H1 (cell line): ENCODE measurements around the gene PRDM1. TPM values are rescaled to one million over a fixed set of nuclear protein-coding genes. Genes with fewer than 3 reads are reported as not detected.

Experiments
- BCL11A ChIP-seq, 2 experiments: IDR thresholded peaks; one replicate each; pipeline ENCODE4 v1.6.1; 2011; ENCODE audit warnings: low read depth in 2 of 2, low read length in 2 of 2, mild to moderate bottlenecking in 2 of 2
- CHD1 ChIP-seq: IDR thresholded peaks from 2 replicates; pipeline ENCODE4 v1.6.1; 2012; ENCODE audit warnings: low read depth, low read length, improper control_type of control experiment
- EZH2 ChIP-seq: fragments of 200-600 bp; sonication (generic); IDR thresholded peaks from 2 replicates; pipeline ENCODE4 v1.7.1; 2012; ENCODE audit warnings: low read depth, mild to moderate bottlenecking, moderate library complexity, low read length, inconsistent platforms; ENCODE audit not compliant: severe bottlenecking
- RAD21 ChIP-seq, 2 experiments: IDR thresholded peaks in 1 of 2; conservative IDR thresholded peaks in 1 of 2; 2 replicates each; pipeline ENCODE4 v1.6.1; 2011; ENCODE audit warnings: low read depth in 2 of 2, low read length in 2 of 2, improper control_type of control experiment in 1 of 2, inconsistent platforms in 1 of 2, mild to moderate bottlenecking in 1 of 2, moderate library complexity in 1 of 2
- SP4 ChIP-seq: IDR thresholded peaks from 2 replicates; pipeline ENCODE4 v1.6.1; 2012; ENCODE audit warnings: low read length, inconsistent platforms
- TEAD4 ChIP-seq: IDR thresholded peaks from 2 replicates; pipeline ENCODE4 v1.6.1; 2012; ENCODE audit warnings: low read depth, low read length, inconsistent platforms, mixed read lengths
- polyA plus RNA-seq, 7 experiments: library from polyadenylated mRNA; depleted of rRNA in 3 of 7; stranded (reverse) in 5 of 7; unstranded in 2 of 7; fragments of >200 nt in 5 of 7; fragments of 200-250 nt in 2 of 7; gene quantifications; 1 replicate in 5 of 7; 2 replicates in 1 of 7; 4 replicates in 1 of 7; pipeline versions ENCODE4 v1.2.1 to v1.2.3, GENCODE V29; 2011 to 2013; ENCODE audit warnings: missing spikeins in 2 of 7, mixed read lengths in 2 of 7
- total RNA-seq: library from RNA; stranded (reverse); fragmentation: NEBNext Ultra II Directional; extraction: Animal tissue kit (Norgen Biotek cat#: 25700); gene quantifications from 2 replicates; pipeline ENCODE4 v1.2.1, GENCODE V29; 2021
- TF ChIP-seq, protein P1 (sequence below): fragments of 300-600 bp; sonication (generic); IDR thresholded peaks from 2 replicates; pipeline ENCODE4 v1.7.1; 2012; ENCODE audit warnings: low read length, moderate library complexity, mild to moderate bottlenecking, inconsistent platforms; ENCODE audit not compliant: insufficient replicate concordance
- TF ChIP-seq, protein P2 (sequence below): IDR thresholded peaks from 2 replicates; pipeline ENCODE4 v1.6.1; 2011; ENCODE audit warnings: low read length, improper control_type of control experiment
- TF ChIP-seq, protein P3 (sequence below): IDR thresholded peaks from 2 replicates; pipeline ENCODE4 v1.6.1; 2012; ENCODE audit warnings: low read length, inconsistent platforms

PRDM1 gene
- total and polyA plus RNA-seq, 2 of the 8 experiments (the other 6 are each of a cell fraction or from before 2014, with no cell fraction given), result 0.21 to 0.74 TPM

DNA sequence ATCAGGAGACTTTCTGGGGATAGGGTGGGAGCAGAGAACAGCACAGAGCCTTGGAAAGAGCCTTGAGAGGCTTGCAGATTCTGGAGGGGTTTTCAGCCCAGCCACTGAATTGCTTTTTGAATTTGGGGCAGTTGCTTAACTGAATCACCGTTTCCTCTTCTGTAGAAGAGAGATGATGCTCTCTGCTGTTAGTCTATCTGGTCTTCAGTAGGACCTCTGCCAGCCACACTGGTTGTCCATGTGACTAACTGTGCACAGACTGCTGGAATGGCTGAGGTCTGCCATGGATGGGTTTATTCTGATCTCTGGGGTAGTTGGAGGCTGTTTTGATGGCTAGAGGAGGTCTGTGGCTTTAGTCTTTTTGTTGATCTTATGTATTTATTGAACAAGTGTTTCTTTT lies 21.4 kb upstream of the PRDM1 start (continued):
- TF ChIP-seq, protein P1, sequence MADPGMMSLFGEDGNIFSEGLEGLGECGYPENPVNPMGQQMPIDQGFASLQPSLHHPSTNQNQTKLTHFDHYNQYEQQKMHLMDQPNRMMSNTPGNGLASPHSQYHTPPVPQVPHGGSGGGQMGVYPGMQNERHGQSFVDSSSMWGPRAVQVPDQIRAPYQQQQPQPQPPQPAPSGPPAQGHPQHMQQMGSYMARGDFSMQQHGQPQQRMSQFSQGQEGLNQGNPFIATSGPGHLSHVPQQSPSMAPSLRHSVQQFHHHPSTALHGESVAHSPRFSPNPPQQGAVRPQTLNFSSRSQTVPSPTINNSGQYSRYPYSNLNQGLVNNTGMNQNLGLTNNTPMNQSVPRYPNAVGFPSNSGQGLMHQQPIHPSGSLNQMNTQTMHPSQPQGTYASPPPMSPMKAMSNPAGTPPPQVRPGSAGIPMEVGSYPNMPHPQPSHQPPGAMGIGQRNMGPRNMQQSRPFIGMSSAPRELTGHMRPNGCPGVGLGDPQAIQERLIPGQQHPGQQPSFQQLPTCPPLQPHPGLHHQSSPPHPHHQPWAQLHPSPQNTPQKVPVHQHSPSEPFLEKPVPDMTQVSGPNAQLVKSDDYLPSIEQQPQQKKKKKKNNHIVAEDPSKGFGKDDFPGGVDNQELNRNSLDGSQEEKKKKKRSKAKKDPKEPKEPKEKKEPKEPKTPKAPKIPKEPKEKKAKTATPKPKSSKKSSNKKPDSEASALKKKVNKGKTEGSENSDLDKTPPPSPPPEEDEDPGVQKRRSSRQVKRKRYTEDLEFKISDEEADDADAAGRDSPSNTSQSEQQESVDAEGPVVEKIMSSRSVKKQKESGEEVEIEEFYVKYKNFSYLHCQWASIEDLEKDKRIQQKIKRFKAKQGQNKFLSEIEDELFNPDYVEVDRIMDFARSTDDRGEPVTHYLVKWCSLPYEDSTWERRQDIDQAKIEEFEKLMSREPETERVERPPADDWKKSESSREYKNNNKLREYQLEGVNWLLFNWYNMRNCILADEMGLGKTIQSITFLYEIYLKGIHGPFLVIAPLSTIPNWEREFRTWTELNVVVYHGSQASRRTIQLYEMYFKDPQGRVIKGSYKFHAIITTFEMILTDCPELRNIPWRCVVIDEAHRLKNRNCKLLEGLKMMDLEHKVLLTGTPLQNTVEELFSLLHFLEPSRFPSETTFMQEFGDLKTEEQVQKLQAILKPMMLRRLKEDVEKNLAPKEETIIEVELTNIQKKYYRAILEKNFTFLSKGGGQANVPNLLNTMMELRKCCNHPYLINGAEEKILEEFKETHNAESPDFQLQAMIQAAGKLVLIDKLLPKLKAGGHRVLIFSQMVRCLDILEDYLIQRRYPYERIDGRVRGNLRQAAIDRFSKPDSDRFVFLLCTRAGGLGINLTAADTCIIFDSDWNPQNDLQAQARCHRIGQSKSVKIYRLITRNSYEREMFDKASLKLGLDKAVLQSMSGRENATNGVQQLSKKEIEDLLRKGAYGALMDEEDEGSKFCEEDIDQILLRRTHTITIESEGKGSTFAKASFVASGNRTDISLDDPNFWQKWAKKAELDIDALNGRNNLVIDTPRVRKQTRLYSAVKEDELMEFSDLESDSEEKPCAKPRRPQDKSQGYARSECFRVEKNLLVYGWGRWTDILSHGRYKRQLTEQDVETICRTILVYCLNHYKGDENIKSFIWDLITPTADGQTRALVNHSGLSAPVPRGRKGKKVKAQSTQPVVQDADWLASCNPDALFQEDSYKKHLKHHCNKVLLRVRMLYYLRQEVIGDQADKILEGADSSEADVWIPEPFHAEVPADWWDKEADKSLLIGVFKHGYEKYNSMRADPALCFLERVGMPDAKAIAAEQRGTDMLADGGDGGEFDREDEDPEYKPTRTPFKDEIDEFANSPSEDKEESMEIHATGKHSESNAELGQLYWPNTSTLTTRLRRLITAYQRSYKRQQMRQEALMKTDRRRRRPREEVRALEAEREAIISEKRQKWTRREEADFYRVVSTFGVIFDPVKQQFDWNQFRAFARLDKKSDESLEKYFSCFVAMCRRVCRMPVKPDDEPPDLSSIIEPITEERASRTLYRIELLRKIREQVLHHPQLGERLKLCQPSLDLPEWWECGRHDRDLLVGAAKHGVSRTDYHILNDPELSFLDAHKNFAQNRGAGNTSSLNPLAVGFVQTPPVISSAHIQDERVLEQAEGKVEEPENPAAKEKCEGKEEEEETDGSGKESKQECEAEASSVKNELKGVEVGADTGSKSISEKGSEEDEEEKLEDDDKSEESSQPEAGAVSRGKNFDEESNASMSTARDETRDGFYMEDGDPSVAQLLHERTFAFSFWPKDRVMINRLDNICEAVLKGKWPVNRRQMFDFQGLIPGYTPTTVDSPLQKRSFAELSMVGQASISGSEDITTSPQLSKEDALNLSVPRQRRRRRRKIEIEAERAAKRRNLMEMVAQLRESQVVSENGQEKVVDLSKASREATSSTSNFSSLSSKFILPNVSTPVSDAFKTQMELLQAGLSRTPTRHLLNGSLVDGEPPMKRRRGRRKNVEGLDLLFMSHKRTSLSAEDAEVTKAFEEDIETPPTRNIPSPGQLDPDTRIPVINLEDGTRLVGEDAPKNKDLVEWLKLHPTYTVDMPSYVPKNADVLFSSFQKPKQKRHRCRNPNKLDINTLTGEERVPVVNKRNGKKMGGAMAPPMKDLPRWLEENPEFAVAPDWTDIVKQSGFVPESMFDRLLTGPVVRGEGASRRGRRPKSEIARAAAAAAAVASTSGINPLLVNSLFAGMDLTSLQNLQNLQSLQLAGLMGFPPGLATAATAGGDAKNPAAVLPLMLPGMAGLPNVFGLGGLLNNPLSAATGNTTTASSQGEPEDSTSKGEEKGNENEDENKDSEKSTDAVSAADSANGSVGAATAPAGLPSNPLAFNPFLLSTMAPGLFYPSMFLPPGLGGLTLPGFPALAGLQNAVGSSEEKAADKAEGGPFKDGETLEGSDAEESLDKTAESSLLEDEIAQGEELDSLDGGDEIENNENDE, result no peak
- TF ChIP-seq, protein P2, sequence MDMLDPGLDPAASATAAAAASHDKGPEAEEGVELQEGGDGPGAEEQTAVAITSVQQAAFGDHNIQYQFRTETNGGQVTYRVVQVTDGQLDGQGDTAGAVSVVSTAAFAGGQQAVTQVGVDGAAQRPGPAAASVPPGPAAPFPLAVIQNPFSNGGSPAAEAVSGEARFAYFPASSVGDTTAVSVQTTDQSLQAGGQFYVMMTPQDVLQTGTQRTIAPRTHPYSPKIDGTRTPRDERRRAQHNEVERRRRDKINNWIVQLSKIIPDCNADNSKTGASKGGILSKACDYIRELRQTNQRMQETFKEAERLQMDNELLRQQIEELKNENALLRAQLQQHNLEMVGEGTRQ, result no peak
- no peak for TF ChIP-seq BCL11A (IDR thresholded peaks at IDR 0.05; ENCODE audit: low read depth in 2 of 2, low read length in 2 of 2)
- TF ChIP-seq SP4, result no peak
- TF ChIP-seq, protein P3, sequence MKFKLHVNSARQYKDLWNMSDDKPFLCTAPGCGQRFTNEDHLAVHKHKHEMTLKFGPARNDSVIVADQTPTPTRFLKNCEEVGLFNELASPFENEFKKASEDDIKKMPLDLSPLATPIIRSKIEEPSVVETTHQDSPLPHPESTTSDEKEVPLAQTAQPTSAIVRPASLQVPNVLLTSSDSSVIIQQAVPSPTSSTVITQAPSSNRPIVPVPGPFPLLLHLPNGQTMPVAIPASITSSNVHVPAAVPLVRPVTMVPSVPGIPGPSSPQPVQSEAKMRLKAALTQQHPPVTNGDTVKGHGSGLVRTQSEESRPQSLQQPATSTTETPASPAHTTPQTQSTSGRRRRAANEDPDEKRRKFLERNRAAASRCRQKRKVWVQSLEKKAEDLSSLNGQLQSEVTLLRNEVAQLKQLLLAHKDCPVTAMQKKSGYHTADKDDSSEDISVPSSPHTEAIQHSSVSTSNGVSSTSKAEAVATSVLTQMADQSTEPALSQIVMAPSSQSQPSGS, result no peak
- TF ChIP-seq TEAD4, result no peak
- TF ChIP-seq EZH2, result no peak
- TF ChIP-seq CHD1, result no peak
- no peak for TF ChIP-seq RAD21 (IDR thresholded peaks at IDR 0.05 in 1 of 2, conservative IDR thresholded peaks at IDR 0.05 in 1 of 2; ENCODE audit: low read depth in 2 of 2, low read length in 2 of 2)
